ENCODE measurements around the gene CCDC69.

CCDC69 gene

GRCh38 chr5:151158287-151158661, 65.6 kb downstream of the CCDC69 start:
- no peak for DNase-seq

- peak; percentile 79 for DNase-seq
Measured at GRCh38 chr5:151157426-151158286, 66.2 kb downstream of the CCDC69 start, which contains the start of gene ANXA6. ANXA6 (minus strand) TSS chr5:151157779; CDS start chr5:151147901, 9,878 bp downstream.

GRCh38 chr5:151156507-151157420, 67.1 kb downstream of the CCDC69 start:
- peak; percentile 56 for DNase-seq

- DNase-seq: no peak
Measured at GRCh38 chr5:151155775-151156506, 68.0 kb downstream of the CCDC69 start.

- peak; percentile 72 for DNase-seq
Measured at GRCh38 chr5:151154931-151155774, 68.7 kb downstream of the CCDC69 start.

- peak; percentile 69 for DNase-seq
Measured at GRCh38 chr5:151153766-151154272, 70.1 kb downstream of the CCDC69 start.

- no peak for DNase-seq
Measured at GRCh38 chr5:151153300-151153699, 70.6 kb downstream of the CCDC69 start.

GRCh38 chr5:151151793-151152192, 72.1 kb downstream of the CCDC69 start:
- peak; percentile 78 for DNase-seq

- no peak for DNase-seq
Measured at GRCh38 chr5:151151263-151151660, 72.6 kb downstream of the CCDC69 start.

- peak; percentile 77 for DNase-seq
Measured at GRCh38 chr5:151150471-151151262, 73.2 kb downstream of the CCDC69 start.

- DNase-seq: no peak
Measured at GRCh38 chr5:151148583-151148982, 75.3 kb downstream of the CCDC69 start.

- DNase-seq: no peak
Measured at GRCh38 chr5:151147033-151147432, 76.9 kb downstream of the CCDC69 start.

GRCh38 chr5:151146061-151146460, 77.8 kb downstream of the CCDC69 start:
- no peak for DNase-seq

- no peak for DNase-seq
Measured at GRCh38 chr5:151144922-151145321, 79.0 kb downstream of the CCDC69 start.

- DNase-seq: no peak
Measured at GRCh38 chr5:151144275-151144674, 79.6 kb downstream of the CCDC69 start.

GRCh38 chr5:151143645-151144044, 80.2 kb downstream of the CCDC69 start:
- DNase-seq: no peak

GRCh38 chr5:151142933-151143332, 81.0 kb downstream of the CCDC69 start:
- no peak for DNase-seq

- peak; percentile 73 for DNase-seq
Measured at GRCh38 chr5:151141535-151141934, 82.4 kb downstream of the CCDC69 start.

- DNase-seq: no peak
Measured at GRCh38 chr5:151140686-151141459, 83.0 kb downstream of the CCDC69 start.

GRCh38 chr5:151139646-151140045, 84.2 kb downstream of the CCDC69 start:
- no peak for DNase-seq

All from stimulated activated CD8-positive, alpha-beta memory T cell treated with anti-CD3 and anti-CD28 coated beads, Interleukin-4, amount 100 ng/mL, for 48 hours (primary cell).